PC-3 (cell line): ENCODE measurements around the gene PLOD2.

Source experiments
- CTCF ChIP-seq: fragments of 300-600 bp; sonication (generic); conservative IDR thresholded peaks from 2 replicates; pipeline ENCODE4 v1.5.1; 2017; ENCODE audit warnings: antibody characterized with exemption, low read depth, mild to moderate bottlenecking, low read length
- EZH2 ChIP-seq: fragments of 300-600 bp; sonication (generic); IDR thresholded peaks from one replicate; pipeline ENCODE4 v1.6.1; 2017; ENCODE audit warnings: antibody characterized with exemption, mild to moderate bottlenecking, low read length; ENCODE audit not compliant: unreplicated experiment

- TF ChIP-seq CTCF (no peak), EZH2 (no peak)
Observed at GRCh38 chr3:146019508-146019907, 141.5 kb downstream of the PLOD2 start.
